ENCODE data around the gene KLF9. TPM values are rescaled to one million over a fixed set of nuclear protein-coding genes. Genes with fewer than 3 reads are reported as not detected.

KLF9 gene
- total and polyA plus RNA-seq, 12 donors, result 27.3 to 67.4 (median 39.7) TPM

GRCh38 chr9:70429899-70430298 is 15.4 kb upstream of the KLF9 start:
- intact Hi-C loops (cut with DNase I), result loop anchor here in 2 of 10 donors (5.0 to 10.0 kb wide), 3 partner anchors 37 to 155 kb away; no protein-coding TSS in a partner anchor
- H3K9me3 ChIP-seq, result peaks cover 0 to 5% (median 0%) of the 10 kb centered on the region in 11 donors
- H3K27me3 ChIP-seq, result no peaks in the 10 kb centered on the region
- no peak for TF ChIP-seq CTCF (IDR thresholded peaks at IDR 0.05)
- H3K4me3 ChIP-seq, result no peak overlapping the region
- WGBS, 2 donors, result 86 to 95% methylated on average over 3 of the region's 3 CpGs
- no peak overlapping the region for H3K27ac ChIP-seq
- DNase-seq (no peak), ATAC-seq (no peak)
- H3K4me1 ChIP-seq, result no peaks in the 10 kb centered on the region
- no peaks in the 10 kb centered on the region for H3K36me3 ChIP-seq

GRCh38 chr9:70428781-70429180 is 14.3 kb upstream of the KLF9 start:
- 94 to 98% methylated on average over 5 of the region's 5 CpGs for WGBS, 2 donors
- Histone ChIP-seq H3K27me3 (no peaks in the 10 kb centered on the region), H3K4me1 (peaks cover 0 to under 1% (median 0%) of the 10 kb centered on the region in 9 donors), H3K36me3 (no peaks in the 10 kb centered on the region), H3K27ac (no peak overlapping the region), H3K4me3 (no peak overlapping the region), H3K9me3 (peaks cover 0 to 5% (median 0%) of the 10 kb centered on the region in 11 donors)
- intact Hi-C loops (cut with DNase I), result loop anchor here in 2 of 10 donors (5.0 to 10.0 kb wide), 3 partner anchors 39 to 156 kb away; no protein-coding TSS in a partner anchor
- DNase-seq (no peak), ATAC-seq (no peak)
- TF ChIP-seq CTCF (IDR thresholded peaks at IDR 0.05), result no peak

- Histone ChIP-seq H3K9me3 (peaks cover 0 to 5% (median 0%) of the 10 kb centered on the region in 11 donors), H3K27ac (no peak overlapping the region), H3K4me3 (no peak overlapping the region), H3K36me3 (no peaks in the 10 kb centered on the region), H3K4me1 (peaks cover under 1 to 14% (median 6%) of the 10 kb centered on the region in 9 donors), H3K27me3 (no peaks in the 10 kb centered on the region)
- intact Hi-C loops (cut with DNase I), result loop anchor here in 2 of 10 donors (5.0 to 10.0 kb wide), 3 partner anchors 40 to 157 kb away; no protein-coding TSS in a partner anchor
- no peak for DNase-seq
- ATAC-seq, result peak in 2 of 8 donors; percentile 32 to 40
- 82 to 83% methylated on average over 11 of the region's 11 CpGs for WGBS, 2 donors
- TF ChIP-seq CTCF (IDR thresholded peaks at IDR 0.05), result no peak
Measured at GRCh38 chr9:70427161-70427945, 12.9 kb upstream of the KLF9 start.

GRCh38 chr9:70425192-70425591 is 10.7 kb upstream of the KLF9 start:
- TF ChIP-seq CTCF (IDR thresholded peaks at IDR 0.05), result no peak
- no peaks in the 10 kb centered on the region for H3K27me3 ChIP-seq

More at GRCh38 chr9:70425192-70425591, 10.7 kb upstream of the KLF9 start:
- intact Hi-C loops (cut with DNase I), result loop anchor here in 2 of 10 donors (5.0 to 10.0 kb wide), 3 partner anchors 42 to 160 kb away; no protein-coding TSS in a partner anchor
- H3K36me3 ChIP-seq, result no peaks in the 10 kb centered on the region
- ATAC-seq, result no peak
- no peak for DNase-seq
- H3K9me3 ChIP-seq, result no peaks in the 10 kb centered on the region
- H3K27ac ChIP-seq, result no peak overlapping the region
- WGBS, 2 donors, result 86 to 94% methylated on average over 8 of the region's 8 CpGs
- peaks cover 13 to 33% (median 23%) of the 10 kb centered on the region in 9 donors for H3K4me1 ChIP-seq
- H3K4me3 ChIP-seq, result no peak overlapping the region
